Fibroblast of the aortic adventitia (primary cell): ENCODE results near the gene PLPP3. TPM values are rescaled to one million over a fixed set of nuclear protein-coding genes. Genes with fewer than 3 reads are reported as not detected.

Experiments
- DNase-seq: peaks from one replicate; pipeline ENCODE4 v3.0.0-alpha.2; 2010; ENCODE audit warnings: low read depth
- H3K4me3 ChIP-seq: 2 replicates; pipeline ENCODE4 v1.5.1; 2011; ENCODE audit warnings: low read depth, mild to moderate bottlenecking, control low read depth, low read length, moderate library complexity
- CTCF ChIP-seq: IDR thresholded peaks from 2 replicates; pipeline ENCODE4 v1.5.1; 2011; ENCODE audit warnings: mild to moderate bottlenecking, low read length, control low read depth, inconsistent platforms; ENCODE audit not compliant: insufficient read depth
- total RNA-seq: library from RNA; depleted of rRNA; stranded (reverse); fragments of >200 nt; gene quantifications from 2 replicates; pipeline ENCODE4 v1.2.3, GENCODE V29; 2012; ENCODE audit warnings: low replicate concordance

Gene PLPP3
- total RNA-seq, 1 donor = 270 TPM

GRCh38 chr1:56527548-56528302 lies 51.6 kb downstream of the PLPP3 start:
- TF ChIP-seq CTCF = no peak
- H3K4me3 ChIP-seq = no peak overlapping the region
- no peak for DNase-seq

DNA sequence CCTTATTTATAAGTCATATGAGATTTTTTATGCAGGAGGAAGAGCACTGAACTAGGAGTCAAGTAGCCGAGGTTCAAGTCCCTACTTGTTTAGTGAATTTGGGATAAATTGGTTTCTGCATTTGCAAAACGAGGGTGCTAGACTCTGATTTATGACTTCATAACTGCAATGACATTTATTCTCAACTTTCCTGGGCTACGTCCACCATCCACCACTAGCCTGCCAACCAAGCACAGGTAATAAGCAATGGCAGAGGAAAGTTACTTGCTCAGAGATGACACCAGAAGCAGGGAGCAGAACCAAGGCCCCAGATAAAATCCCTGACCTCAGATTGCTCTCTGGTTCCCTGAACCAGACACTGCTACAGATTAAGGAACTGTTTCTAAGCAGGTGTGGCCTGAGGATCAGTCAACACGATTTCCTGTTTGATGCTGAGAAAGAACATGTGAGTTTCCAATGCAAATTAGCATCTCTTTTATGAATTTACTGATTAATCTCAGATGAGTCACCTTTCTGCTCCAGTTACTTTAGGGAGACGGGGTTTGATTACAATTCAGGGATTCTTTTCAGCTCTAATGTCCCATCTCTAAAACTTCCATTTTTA lies 52.7 kb downstream of the PLPP3 start:
- no peak for DNase-seq
- no peak for TF ChIP-seq CTCF

DNA sequence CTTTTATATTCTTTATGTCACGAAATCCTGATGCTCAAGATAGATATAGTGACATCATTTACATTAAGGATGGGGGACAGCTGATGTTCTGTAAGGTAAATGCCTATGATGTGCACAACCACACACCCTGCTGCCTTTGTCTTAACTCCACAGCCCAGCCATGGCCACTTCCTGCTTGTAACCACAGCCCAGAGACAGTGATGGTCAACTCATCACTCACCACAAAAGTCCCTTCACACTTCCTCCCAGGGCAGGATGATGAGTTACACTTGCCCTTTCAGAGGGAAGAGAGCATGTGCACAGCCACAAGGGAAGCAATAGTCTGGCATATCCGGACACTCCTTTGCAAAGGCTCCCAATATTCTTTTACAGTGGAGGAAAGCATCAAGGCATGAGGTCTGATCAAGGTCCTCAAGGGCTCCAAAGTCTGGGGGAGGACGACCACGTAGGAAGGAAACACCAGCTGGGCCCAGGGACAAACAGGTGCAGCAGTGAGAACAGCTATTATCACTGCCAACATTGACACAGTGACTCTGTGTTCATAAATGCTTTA lies 53.8 kb downstream of the PLPP3 start:
- H3K4me3 ChIP-seq = no peak overlapping the region
- no peak for TF ChIP-seq CTCF
- DNase-seq = no peak

More for the DNA sequence above, 52.7 kb downstream of the PLPP3 start:
- H3K4me3 ChIP-seq = no peak overlapping the region

DNA sequence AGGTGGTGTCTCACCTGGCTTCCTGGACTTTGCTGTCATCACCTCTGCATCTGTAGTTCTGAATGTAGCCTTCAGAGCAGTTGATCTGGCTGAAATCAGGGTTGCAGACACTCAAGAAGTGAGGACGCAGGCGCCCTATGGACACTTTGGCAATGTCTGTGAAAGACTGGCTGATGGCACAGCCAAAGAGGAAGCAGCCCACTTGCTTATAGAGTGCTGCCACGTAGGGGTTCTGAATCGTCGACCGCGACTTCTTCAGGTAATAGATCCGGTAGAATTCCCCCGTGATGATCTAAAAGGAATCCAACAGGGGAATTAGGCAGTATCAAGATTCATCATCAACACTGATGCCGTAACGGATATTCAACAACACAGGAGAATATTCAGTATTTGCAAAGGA lies 55.1 kb downstream of the PLPP3 start:
- TF ChIP-seq CTCF = no peak
- DNase-seq = no peak
- H3K4me3 ChIP-seq = no peak overlapping the region

GRCh38 chr1:56522680-56523079 lies 56.7 kb downstream of the PLPP3 start:
- TF ChIP-seq CTCF = no peak
- no peak for DNase-seq
- no peak overlapping the region for H3K4me3 ChIP-seq

- H3K4me3 ChIP-seq = no peak overlapping the region
- no peak for DNase-seq
- no peak for TF ChIP-seq CTCF
Observed at GRCh38 chr1:56520016-56520601, 59.3 kb downstream of the PLPP3 start.
